Hepatocyte (in vitro differentiated cells): ENCODE results near the gene KRT78.

Experiments used
- CTCF ChIP-seq: fragments of 200-600 bp; sonication (generic); IDR thresholded peaks from 2 replicates; pipeline ENCODE4 v1.5.1; 2016; ENCODE audit warnings: antibody characterized with exemption, mild to moderate bottlenecking; ENCODE audit not compliant: poor library complexity
- EZH2phosphoT487 ChIP-seq: fragments of 200-600 bp; sonication (generic); IDR thresholded peaks from one replicate; pipeline ENCODE4 v1.6.1; 2018; ENCODE audit warnings: antibody characterized with exemption, mild to moderate bottlenecking, low read depth, moderate library complexity; ENCODE audit not compliant: unreplicated experiment, severe bottlenecking

DNA sequence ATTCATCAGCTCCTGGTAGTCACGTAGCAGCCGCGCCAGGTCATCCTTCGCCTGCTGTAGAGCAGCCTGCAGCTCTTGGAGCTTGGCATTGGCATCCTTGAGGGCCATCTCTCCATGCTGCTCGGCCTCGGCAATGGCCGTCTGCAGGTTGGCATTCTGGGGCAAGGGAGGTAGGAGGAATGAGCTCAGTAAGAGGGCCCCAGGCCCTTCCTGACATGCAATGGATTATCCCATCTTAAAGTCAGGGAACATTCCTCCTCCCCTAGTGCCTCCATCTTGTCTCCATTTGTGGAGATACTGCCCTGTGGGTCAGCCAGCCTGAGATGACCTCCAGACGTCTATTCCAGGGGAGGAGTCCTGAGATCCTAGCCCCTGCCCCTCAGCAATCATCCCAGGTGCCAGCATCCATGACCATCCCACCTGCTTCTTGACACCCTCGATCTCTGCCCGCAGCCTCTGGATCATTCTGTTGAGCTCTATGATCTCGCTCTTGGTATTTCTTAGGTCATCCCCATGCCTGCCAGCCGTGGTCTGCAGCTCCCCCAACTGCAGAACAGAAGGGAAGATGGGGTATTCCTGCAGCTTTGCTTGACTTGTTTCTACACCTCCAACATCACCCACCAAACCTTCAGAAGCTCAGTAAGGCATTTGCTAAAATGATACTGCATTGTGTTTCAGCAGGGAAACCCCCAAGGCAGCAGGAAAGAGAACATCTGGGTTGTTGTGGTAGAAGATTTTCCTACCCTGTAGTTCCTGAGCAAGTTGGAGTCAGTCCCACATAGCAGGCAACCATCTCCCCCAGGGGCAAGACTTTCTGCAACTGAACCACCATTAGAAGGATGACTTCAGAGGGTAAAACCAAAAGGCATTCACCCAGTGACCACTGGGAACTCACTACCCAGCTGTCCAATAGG is 57.3 kb downstream of the KRT78 start:
- TF ChIP-seq EZH2phosphoT487 (no peak), CTCF (no peak)
